NCI-H446 treated with DMSO at 0.1 percent for 48 hours (cell line): Measurements from ENCODE around the gene PDE8A.

Experiments
- DNase-seq: peaks from one replicate; lab custom pipeline; 2025; lab: John Stamatoyannopoulos, UW

The PDE8A gene

DNA sequence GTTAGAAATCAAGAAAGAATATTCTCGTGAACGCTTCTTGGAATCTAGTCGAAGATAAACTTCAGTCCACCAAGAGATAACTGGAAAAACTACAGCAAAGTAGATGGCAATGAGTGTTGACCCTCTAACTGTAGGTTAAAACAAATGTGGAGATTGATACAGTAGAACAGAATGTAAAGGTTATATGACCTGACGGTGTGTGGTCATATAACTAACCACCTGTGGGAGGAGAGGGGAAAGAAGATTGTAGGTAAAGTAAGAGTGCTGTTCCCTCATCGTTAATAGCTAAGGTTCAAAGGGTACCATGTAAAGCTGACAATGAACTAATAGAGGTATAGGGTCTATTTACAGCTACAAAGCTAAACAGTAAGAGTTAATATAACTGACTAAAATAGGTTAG is 52.6 kb downstream of the PDE8A start:
- DNase-seq, result no peak

DNA sequence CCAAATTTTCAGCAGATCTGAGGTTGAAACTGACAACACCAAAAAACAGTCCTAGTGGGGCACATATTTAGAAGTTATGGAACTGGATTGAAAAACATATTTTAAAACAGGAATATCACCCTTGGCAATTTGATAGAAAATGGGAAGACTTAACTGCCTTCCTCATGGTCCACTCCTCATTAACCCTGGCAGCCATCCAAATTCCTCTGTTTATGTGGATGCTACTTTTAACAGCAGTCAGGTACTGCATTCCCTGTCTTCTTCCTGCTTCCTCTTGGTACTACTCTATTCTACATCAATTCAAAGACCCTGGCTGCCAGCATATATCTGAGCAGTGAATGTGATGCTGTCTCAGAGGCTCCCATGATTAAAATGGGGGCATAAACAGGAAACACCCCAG is 54.3 kb downstream of the PDE8A start:
- no peak for DNase-seq

DNA sequence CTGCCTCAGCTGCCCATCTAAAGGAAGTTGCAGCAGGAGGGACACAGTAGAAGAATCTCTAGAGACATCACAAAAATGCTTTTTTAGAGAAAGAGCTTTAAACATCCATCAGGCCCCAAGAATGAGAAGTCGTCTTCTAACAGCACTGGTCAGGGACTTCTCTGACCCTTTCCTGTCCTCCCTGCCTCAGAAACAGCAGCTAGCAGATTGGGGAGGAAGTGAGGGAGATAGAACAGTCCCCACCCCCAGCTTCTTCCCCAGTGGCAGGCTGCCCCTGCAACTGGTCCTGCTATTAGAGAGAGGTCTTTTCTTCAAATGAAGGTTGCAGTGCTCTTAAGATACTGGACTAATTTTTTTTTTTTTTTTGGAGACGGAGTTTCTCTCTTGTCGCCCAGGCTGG is 55.1 kb downstream of the PDE8A start:
- DNase-seq, result no peak

DNA sequence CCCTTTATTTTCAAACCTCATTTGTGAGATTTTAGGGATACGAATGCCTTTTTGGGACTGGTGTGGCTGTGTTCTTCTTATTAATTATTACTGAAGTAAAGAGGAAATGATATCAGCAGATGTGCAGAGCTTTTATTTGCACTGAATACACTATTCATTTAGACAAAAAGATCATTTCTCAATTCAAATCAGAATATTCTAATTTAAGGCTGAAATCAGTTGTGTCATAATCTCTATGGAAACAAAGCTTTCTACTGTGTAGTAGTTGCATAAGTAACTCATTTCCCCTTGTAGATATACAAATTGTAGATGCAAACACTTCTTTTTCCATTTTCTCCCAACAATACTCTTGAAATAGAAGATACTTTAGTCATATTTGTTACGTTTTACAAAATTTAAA is 56.0 kb downstream of the PDE8A start:
- no peak for DNase-seq

DNA sequence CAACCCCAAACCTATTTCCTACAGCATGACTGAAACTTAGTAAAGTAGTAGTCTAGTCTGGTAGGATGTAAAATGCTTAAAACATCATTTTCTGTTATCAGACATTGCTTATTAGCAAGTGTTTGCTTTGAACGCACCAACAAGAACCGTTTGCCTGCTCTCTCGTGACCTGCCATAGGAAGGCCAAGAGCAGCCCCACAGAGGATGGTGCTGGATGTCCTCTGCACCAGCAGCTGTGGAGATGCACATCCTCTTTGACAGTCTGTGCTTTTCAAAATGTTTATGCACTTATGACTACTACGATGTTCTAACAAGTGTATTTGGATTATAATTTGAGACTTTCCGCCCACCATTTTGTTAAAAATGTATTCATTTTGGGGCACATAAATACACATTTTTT is 59.6 kb downstream of the PDE8A start:
- no peak for DNase-seq

DNA sequence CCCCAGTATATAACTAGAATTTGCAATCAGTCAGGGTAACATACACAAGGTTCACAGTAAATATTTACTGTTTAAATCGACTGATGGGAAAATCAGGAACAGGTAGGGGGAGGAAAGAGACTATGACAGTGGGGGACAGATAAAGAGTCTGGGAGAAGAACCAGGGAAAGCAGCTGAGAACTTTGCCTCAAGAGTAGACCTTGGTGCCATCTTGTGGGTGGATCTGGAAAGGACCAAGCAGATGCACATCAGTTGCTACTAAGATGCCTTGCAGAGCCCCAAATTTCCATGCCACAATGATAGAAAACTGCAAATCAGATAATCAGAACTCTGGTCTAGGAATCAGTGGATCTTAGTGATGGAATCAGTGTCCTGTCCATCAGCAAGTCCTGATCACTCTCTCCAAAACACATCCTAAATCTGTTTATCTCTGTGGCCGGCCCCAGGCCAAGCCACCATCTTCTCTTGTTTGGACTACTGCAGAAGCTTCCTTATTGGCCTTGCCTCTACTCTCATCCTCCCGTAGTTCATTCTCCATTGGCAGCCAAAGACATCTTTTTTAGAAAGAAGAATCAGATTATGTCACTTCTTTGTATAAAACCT is 62.7 kb downstream of the PDE8A start:
- no peak for DNase-seq

DNA sequence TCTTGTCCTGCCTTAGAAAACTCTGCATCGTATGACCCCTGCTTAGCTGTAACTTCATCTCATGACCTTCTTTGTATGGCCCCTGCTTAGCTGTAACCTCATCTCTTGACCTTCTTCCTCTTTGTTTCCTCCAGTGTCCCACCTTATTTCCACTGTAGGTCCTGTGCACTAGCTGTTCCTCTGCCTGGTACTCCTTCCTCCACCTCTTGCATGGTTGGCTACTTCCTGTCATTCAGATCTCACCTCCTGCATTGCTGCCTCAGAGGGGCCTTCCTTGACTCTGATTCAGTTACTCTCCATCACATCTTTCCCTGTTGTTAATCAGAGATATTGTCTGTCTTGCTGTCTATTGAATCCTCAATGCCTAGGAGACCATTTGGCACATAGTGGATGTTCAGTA is 63.2 kb downstream of the PDE8A start:
- DNase-seq, result no peak

DNA sequence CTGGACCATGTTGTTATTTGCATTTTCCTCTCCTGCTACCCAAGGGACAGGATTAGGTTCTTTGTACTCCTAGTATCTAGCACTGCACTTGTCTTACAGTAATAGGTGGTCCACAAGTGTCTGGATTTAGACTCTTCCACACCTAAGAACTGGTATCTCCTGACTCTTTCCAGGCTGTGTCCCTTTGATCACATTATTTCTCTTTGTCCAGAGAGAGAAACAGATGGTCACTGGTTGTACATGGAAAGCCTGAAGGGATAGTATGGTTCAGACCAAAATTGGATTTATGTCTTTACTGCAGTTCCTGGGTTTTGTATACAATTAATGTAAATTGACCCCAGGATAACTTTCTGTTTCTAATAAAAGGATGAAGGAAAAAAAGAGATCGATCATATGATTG is 64.0 kb downstream of the PDE8A start:
- no peak for DNase-seq

DNA sequence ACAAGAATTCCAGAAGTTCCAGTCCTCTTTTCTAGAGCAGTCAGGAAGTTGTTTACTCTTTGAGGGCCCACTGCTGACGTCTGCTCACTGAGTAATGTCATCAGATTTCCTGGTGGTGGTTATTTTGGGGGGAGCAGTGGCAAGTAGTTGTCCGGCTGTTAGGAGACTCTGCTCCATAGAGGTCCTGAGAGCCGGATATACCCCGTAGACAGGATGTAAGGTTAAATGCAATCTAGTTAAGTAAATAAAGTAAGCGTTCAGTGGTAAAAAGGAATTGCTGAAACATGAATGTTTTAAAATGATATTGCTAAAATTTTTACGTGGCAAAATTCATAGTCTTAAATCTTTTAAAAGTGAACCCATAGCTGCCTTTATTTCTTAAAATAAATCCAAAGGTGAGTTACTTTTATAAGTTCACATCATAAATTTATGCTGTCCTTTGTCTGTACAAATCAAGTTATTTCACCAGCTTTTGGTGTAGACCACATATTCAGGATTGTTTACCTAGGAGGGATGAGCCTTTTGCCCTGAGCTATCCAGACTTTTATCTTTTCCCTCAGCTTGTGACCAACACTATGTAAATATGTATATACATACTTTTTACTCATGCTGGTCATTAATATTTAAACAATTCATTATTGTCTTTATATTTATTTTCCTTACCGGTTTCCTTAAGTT is 65.8 kb downstream of the PDE8A start:
- DNase-seq, result no peak

DNA sequence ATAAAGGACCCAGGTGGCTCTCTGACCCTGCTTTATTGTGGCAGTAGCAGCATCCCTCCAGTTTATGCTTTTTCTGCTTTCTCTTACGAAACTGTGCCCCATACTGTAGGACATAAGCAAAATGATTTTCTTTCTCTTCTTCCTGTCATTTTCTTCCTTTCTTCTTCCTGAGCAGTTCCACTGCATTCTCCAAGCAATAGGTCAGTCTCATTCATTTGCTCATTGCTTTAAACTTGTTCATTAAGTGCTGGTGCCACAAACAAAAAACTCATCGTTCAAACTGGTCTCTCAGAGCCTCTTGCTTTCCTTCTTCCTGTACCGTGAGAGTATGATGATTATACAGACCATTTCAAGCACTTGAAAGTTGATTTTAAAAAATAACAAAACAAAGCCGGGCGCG is 66.8 kb downstream of the PDE8A start:
- no peak for DNase-seq

DNA sequence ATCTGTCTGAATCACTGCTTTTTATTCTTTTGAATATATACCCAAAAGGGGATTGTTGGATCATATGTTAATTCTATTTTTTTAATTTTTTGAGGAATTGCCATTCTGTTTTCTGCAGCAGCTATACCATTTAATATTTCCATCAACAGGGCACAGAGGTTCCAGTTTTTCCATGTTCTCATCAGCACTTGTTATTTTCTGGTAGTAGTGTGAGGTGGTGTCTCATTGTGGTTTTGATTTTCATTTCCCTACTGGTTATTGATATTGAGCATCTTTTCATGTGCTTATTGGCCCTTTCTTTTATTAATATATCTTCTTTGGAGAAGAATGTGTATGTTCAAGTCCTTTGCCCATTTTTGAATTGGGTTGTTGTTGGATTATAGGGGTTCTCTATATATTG is 68.1 kb downstream of the PDE8A start:
- DNase-seq, result no peak

DNA sequence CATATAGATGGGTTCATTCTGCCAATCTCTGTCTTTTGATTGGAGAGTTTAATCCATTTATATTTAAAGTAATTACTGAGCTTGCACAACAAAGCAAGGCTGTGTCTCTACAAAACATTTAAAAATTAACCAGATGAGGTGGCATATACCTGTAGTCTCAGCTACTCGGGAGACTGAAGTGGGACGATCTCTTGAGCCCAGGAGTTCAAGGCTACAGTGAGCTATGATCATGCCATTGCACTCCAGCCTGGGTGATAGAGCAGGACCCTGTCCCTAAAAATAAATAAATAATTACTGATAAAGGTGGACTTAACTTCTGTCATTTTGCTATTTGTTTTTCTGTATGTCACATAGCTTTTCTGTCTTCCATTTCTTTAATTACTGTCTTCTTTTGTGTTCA is 78.1 kb downstream of the PDE8A start:
- DNase-seq, result no peak

DNA sequence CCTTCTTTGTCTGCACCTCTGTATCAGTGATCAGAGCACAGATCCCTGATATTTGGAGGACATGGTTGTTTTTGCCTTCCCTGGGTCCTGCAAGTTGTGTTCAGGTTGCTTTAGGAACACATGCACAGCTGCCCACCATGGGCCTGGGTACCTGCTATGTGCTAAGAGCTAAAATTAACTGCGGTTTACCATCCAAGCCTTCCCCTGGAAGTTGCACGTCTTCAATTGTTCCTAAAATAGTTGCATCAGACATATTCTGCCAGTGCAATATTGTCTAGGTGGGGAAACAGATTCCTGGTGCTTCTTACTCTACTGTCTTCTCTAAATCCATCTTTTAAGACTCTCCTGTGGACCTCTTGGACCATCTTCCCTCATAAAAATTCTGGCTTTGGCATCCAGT is 80.9 kb downstream of the PDE8A start:
- no peak for DNase-seq

DNA sequence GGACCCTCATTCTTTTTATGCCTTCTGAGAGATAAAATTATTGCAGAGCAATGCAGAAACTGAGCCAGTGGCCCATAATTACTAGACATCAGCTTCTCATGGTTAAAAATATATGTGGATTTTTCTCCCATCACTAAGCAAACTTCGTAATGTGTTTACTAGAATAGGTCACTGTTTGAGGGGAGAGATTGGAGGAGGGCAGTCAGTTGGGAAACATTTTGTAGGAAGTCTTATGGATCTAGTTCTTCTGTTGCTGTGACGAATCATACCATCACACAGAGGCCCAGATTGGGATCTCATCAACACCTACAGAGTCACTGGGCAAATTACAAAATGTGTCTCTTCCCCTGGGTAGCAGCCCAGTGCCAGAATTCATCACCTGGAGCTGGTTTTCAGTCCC is 81.4 kb downstream of the PDE8A start:
- no peak for DNase-seq

DNA sequence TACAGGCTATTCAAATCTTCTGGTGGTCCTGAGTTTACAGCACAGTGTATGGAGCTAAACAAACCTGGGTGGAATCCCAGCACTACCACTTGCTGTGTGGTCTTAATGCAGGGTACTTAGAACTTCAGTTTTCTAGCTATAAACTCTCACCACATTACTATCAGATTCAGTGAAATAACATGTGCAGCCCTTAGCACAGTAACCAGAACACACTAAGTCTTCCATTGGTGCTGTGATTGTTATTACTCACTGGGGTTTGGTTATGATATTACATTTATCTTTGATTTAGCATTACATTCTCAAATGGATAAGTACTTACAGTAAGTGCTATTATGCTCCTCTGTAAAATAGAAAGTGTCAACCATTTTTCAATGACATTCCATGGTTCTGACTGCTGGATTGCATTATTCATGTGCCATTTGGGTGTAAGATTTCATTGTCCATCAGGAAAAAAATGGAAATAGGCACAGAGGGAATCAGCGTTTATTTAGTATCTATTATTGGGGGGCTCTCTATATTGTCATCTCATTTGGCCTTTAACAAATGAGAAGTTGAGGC is 81.9 kb downstream of the PDE8A start:
- DNase-seq, result no peak

DNA sequence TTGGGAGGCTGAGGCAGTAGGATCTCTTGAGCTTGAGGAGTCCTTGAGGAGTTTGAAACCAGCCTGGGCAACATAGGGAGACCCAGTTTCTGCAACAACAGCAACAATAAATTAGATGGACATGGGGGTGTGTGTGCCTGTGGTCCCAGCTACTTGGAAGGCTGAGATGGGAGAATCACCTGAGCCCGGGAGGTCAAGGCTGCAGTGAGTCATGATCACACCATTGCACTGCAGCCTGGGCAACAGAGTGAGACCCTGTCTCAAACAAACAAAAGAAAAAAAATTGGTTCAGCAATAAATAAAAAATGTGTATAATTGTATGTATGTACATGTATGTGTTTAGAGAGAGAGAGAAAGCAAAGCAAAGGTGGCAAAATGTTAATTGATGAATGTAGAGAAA is 83.1 kb downstream of the PDE8A start:
- DNase-seq, result no peak

DNA sequence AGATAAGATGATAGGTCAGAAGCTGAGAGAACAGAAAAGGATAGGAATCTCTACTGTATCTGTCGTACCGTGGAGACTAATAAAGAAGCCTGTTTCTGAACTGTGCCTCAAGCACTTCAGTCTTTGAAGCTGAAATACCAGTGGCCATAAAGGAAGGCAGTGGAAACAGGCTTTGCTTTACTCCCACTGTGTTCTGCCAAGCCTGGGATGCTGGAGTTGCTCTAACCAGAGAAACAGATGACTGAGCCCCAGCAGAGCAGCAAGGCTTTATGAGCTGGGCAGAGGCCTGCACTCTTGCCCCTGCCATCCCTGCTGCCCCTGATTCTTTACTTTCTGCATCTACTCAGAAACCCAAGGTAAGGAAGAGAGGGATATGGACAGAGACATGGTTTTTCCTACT is 89.4 kb downstream of the PDE8A start:
- no peak for DNase-seq

DNA sequence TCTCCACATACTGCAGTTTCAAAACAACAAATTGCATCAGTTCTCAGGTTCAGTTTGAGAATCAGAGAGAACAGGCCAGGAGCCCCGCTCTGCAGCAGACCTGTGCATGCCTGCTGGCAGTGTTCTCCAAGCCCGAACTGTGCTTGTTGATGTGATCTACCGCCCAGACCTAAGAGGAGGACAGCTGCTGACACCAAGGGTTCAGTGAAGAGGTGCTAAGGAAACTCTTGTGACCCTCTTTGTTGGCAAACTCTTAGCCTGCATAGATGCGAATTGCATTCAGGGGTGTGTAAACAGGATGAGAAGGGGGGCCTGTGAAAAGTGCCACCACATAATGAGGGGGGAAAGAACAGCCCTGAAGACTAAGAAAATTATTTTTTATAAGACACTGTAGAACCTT is 89.8 kb downstream of the PDE8A start:
- DNase-seq, result no peak

DNA sequence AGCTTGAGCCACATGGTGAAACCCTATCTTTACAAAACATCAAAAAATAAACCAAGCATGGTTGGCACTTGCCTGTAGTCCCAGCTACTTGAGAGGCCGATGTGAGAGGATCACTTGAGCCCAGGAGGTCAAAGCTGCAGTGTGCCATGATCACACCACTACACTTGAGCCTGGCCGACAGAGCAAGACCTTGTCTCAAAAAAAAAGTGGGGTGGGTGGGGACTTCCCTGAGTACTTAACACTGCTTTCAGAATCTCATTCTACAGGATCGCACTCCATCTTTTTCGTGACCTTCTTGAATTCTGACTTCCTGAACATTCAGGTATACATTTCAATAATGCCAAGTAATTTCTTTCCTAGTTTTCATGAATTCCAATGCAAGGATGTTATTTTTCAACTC is 91.3 kb downstream of the PDE8A start:
- no peak for DNase-seq

DNA sequence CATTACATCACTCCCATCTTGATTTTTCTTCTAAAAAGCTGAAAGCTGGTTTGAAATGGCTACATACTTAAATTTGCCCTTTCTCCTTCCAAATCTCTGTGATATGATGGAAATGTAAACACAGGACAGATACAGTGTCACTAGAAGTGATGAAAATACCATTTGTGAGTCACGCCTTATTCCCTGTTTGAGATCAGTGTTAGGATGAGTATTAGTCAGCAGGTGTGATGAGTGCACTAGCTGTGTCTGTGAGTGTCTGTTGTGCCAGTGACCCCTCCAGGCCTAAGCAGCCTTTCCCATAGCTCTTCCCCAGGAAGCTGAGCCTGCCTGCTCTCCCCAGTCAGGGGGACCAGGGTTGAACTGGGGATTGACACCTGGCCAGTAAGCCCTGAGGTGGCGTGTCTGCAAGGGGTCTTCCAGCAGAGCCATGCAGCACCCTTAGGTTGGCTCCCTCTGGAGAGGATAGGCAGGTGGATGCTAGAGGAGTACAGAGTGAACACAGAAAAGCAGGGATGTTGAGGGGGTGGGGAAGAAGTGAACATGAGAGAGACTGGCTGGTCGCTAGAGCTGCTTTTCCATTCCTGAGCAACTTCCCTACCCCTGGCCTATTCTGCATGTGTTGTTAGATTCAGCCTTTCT is 92.0 kb downstream of the PDE8A start:
- no peak for DNase-seq

DNA sequence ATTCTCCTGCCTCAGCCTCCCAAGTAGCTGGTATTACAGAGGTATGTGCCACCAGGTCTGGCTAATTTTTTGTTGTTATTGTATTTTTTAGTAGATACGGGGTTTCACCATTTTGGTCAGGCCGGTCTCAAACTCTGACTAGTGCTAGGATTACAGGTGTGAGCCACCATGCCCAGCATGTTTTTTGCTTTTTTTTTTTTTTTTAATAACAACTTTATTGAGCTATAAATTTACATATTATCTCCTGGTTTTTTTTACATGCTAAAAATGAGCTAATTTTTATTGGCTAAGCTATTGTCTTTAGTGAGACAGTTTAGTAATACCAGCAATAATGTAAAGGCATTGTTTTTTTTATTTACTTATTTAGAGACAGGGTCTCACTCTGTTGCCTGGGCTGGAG is 105.2 kb downstream of the PDE8A start:
- DNase-seq, result no peak

DNA sequence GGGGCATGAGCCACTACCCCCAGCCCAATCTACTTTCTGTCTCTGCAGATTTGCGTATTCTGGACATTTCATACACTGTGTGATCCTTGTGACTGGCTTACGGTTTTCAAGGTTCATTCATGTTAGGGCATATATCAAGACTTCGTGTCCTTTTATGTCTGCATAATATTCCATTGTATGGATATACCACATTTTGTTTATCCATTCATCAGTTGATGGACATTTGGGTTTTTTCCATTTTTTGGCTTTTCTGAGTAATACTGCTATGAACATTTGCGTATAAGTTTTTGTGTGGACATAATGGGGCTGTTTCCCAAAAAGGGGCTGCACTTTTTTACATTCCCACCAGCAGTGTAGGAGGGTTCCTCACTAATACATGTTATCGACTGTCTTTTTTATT is 106.6 kb downstream of the PDE8A start:
- no peak for DNase-seq

DNA sequence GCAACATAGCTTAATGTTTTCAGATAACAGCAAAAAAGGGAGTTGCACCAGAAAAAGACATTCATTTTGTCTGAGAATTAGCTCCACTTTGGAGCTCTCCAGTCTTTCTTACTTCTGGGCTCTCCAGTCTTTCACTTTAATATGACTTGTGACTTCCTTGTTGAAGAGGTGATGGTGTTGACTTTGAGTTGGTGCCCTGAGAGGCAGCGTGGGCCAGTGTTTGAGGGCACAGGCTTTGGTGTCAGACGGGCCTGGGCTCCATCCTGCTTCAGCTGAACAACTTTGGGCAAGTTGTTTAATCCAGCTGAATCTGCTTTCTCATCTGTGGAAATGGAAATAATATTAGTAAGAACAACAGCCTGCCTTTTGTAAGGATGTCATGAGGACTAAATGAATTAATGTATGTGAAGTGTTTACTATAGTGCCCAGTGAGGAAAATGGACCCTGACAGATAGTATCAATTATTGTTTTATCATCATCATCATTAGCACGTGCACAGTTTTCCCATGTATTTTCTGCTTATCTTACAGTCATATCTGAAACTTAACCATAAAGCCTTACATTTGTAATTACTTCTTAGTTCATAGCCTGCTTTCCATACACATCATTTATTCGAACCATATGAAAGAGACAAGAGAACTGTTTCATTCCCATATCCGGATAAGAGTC is 108.4 kb downstream of the PDE8A start:
- DNase-seq, result no peak
